Epithelial cell of prostate (primary cell): ENCODE results near the gene OR2AG2.

Experiments
- DNase-seq: peaks from one replicate; pipeline ENCODE4 v3.0.0-alpha.2; 2011; ENCODE audit warnings: low read depth, low spot score
- H3K27ac ChIP-seq: fragments of 450-650 bp; 2 replicates; pipeline ENCODE4 v1.5.1; 2017; ENCODE audit warnings: mild to moderate bottlenecking

Gene OR2AG2

GRCh38 chr11:6745018-6745417 is 26.8 kb downstream of the OR2AG2 start:
- H3K27ac ChIP-seq, result no peak overlapping the region
- DNase-seq, result no peak

GRCh38 chr11:6742260-6742659 is 29.5 kb downstream of the OR2AG2 start:
- no peak overlapping the region for H3K27ac ChIP-seq
- DNase-seq, result no peak

GRCh38 chr11:6738590-6738989 is 33.2 kb downstream of the OR2AG2 start:
- no peak for DNase-seq
- H3K27ac ChIP-seq, result no peak overlapping the region

GRCh38 chr11:6737872-6738466 is 33.8 kb downstream of the OR2AG2 start:
- no peak overlapping the region for H3K27ac ChIP-seq
- DNase-seq, result no peak

- no peak overlapping the region for H3K27ac ChIP-seq
- DNase-seq, result no peak
Measured at GRCh38 chr11:6736495-6737121, 35.2 kb downstream of the OR2AG2 start.

GRCh38 chr11:6735306-6735705 is 36.5 kb downstream of the OR2AG2 start:
- DNase-seq, result no peak
- H3K27ac ChIP-seq, result no peak overlapping the region

- DNase-seq, result no peak
- H3K27ac ChIP-seq, result no peak overlapping the region
Measured at GRCh38 chr11:6734616-6735015, 37.2 kb downstream of the OR2AG2 start.

- DNase-seq, result no peak
- H3K27ac ChIP-seq, result no peak overlapping the region
Measured at GRCh38 chr11:6733326-6734275, 38.2 kb downstream of the OR2AG2 start.

GRCh38 chr11:6727971-6728760 is 43.6 kb downstream of the OR2AG2 start:
- DNase-seq, result no peak
- no peak overlapping the region for H3K27ac ChIP-seq

GRCh38 chr11:6725386-6725896 is 46.3 kb downstream of the OR2AG2 start:
- no peak overlapping the region for H3K27ac ChIP-seq
- DNase-seq, result no peak

GRCh38 chr11:6724013-6724412 is 47.8 kb downstream of the OR2AG2 start:
- no peak overlapping the region for H3K27ac ChIP-seq
- DNase-seq, result no peak

GRCh38 chr11:6721343-6721742 is 50.4 kb downstream of the OR2AG2 start:
- H3K27ac ChIP-seq, result no peak overlapping the region
- no peak for DNase-seq

- no peak overlapping the region for H3K27ac ChIP-seq
- no peak for DNase-seq
Measured at GRCh38 chr11:6719576-6719975, 52.2 kb downstream of the OR2AG2 start.

GRCh38 chr11:6717426-6717825 is 54.4 kb downstream of the OR2AG2 start:
- no peak for DNase-seq
- no peak overlapping the region for H3K27ac ChIP-seq
